Heart left ventricle (tissue), 16 donors: ENCODE measurements around the gene SLC25A1. TPM values are rescaled to one million over a fixed set of nuclear protein-coding genes. Genes with fewer than 3 reads are reported as not detected.

Experiments used
- ATAC-seq, 4 donors: fragments of 200-7000 bp; cut with Tn5 transposase; one replicate each; pipeline ENCODE4 v1.9.1; 2020 to 2022; ENCODE audit warnings: moderate library complexity in 4 of 4, mild to moderate bottlenecking in 3 of 4, moderate number of reproducible peaks in 1 of 4
- DNase-seq, 5 donors: peaks; one replicate each; pipeline ENCODE4 v3.0.0-alpha.2; 2020
- H3K27ac ChIP-seq, 12 donors: fragments of 200-600 bp; sonication (generic) in 4 of 12; one replicate each; pipeline versions ENCODE4 v1.5.0 to v1.8.0; 2016 to 2022; ENCODE audit warnings: mild to moderate bottlenecking in 2 of 12
- H3K27me3 ChIP-seq, 9 donors: fragments of 200-600 bp; sonication (generic) in 2 of 9; one replicate each; pipeline versions ENCODE4 v1.5.1 to v1.8.0; 2016 to 2022; ENCODE audit warnings: mild to moderate bottlenecking in 3 of 9
- H3K36me3 ChIP-seq, 9 donors: fragments of 200-600 bp; sonication (generic) in 2 of 9; one replicate each; pipeline versions ENCODE4 v1.5.0 to v1.8.0; 2018 to 2022; ENCODE audit warnings: mild to moderate bottlenecking in 2 of 9
- H3K4me1 ChIP-seq, 12 donors: fragments of 200-600 bp; sonication (generic) in 4 of 12; one replicate each; pipeline versions ENCODE4 v1.5.0 to v1.8.0; 2016 to 2022; ENCODE audit warnings: mild to moderate bottlenecking in 3 of 12
- H3K4me3 ChIP-seq, 12 donors: fragments of 200-600 bp; sonication (generic) in 4 of 12; one replicate each; pipeline versions ENCODE4 v1.5.0 to v1.8.0; 2017 to 2022; ENCODE audit warnings: mild to moderate bottlenecking in 9 of 12, moderate library complexity in 4 of 12
- H3K9me3 ChIP-seq, 12 donors: fragments of 200-600 bp; sonication (generic) in 4 of 12; one replicate each; pipeline versions ENCODE4 v1.5.0 to v1.8.0; 2016 to 2022; ENCODE audit warnings: mild to moderate bottlenecking in 1 of 12
- POLR2A ChIP-seq, 2 donors: fragments of 450-650 bp; IDR thresholded peaks; one replicate each; pipeline ENCODE4 v1.6.1; 2017; ENCODE audit warnings: antibody characterized with exemption in 2 of 2, mild to moderate bottlenecking in 2 of 2, moderate library complexity in 2 of 2
- WGBS, 4 donors: extraction: QIAGEN DNeasy Blood & Tissue Kit in 2 of 4; methylation state at CpG; one replicate each; pipeline versions ENCODE4 v1.1.5 to v1.1.7; 2013 to 2018; 5-methylcytosine and 5-hydroxymethylcytosine counted together
- intact Hi-C, 10 donors: fragments of 100-400 bp; cut with DNase I; formaldehyde crosslinking; loops; one replicate each; pipeline versions ENCODE4 v1.11.1 to v1.14.2; 2022
- polyA plus RNA-seq, 2 donors: library from polyadenylated mRNA; stranded (reverse); fragments of 200-250 nt; gene quantifications; one replicate each; pipeline ENCODE4 v1.2.3, GENCODE V29; 2013
- total RNA-seq, 9 donors: library from RNA; depleted of rRNA in 2 of 9; stranded (reverse); fragments of >200 nt in 2 of 9; fragmentation: NEBNext Ultra II Directional in 3 of 9; extraction: Animal tissue kit (Norgen Biotek cat#: 25700) in 3 of 9; gene quantifications; one replicate each; pipeline versions ENCODE4 v1.1.0 to v1.2.4, GENCODE V29; 2016 to 2023
- TF ChIP-seq, protein P1 (sequence below), 12 donors: fragments of 200-600 bp; sonication (generic) in 4 of 12; IDR thresholded peaks; one replicate each; pipeline versions ENCODE4 v1.5.0 to v1.8.0; 2018 to 2022; ENCODE audit warnings: antibody characterized with exemption in 12 of 12, mild to moderate bottlenecking in 5 of 12
- donor health status: ischemic (EF 13 %, LVEDD 7.1; RV severe dilation, severe dysfunction).
- donor health status: healthy with polysubstance abuse.
- donor health status: DM: no; HTN: yes; CAD: no.
- donor health status: DM: no; HTN: no; CAD: no.
- donor health status: ischemic (EF 25% LVEDD 6.9; RV normal size, moderate dysfunction).
- donor health status: ischemic (EF 25% LVEDD 5.7; RV mildly dilated, moderate dysfunction).
- donor health status: healthy.
- donor health status: DM: yes; HTN: yes; CAD: no.
- donor health status: ischemic (EF 35%, LVEDD 5.7; RV mildly dilated, moderate dysfunction).
- donor health status: nonischemic (EF 11% LVEDD 7.7; RV severe dilation, severe dysfunction).
- donor health status: DM: yes; HTN: yes; CAD: no.
- donor health status: PGD.
- donor health status: ischemic (EF 29% LVEDD 5.4; RV normal size, mild dysfunction).
- donor health status: nonischemic (EF 23%, LVEDD 6.1; RV moderate dilation, normal function).

The SLC25A1 gene
- total and polyA plus RNA-seq, 11 donors, result 16.1 to 35.8 (median 28.4) TPM

DNA sequence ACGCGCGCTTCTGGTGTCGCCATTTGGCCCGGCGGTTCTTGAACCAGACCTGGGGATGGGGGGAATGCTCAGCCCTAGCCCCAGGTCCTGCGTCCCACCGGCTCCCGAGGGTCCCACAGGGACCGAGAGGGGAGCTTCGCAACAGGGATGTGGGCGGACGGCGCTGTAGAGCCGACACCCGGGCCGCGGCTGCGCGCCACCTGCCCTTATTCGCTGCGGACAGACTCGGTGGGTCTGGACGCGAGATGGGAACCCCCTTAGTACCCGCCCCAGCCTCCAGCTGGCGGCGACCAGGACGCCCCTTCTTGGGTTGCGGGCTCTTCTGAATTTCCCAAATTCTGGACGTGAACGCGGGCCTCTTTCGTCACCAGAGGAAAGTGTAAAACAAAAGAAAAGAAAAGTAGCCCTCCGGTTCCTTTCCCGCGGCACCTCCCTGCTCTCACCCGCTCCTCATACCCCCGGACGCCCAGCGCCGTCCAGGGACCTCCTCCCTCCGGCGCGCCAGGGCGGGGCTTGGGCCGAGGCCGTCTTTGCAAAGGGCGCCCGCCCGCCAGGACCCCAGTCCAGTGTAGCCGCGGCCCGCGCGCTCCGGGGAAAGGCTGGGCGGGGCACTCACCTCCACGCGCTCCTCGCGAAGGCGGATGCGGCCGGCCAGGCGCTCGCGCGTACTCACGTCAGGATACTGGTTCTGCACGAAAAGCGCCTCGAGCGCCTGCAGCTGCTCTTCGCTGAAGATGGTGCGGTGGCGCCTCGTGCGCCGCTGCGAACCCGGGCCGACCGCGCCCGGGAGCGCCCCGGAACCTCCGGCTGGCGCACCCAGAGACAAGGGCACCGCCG, 29.3 kb downstream of the SLC25A1 start:
- 2 to 3% (median 2%) methylated on average over 26 to 92 of the region's 92 CpGs for WGBS, 4 donors
- peak overlapping the region in 10 of 12 donors; percentile 8 to 48 (median 24) for H3K4me3 ChIP-seq
- H3K27ac ChIP-seq, result no peak overlapping the region
- peaks cover 28 to 67% (median 50%) of the 10 kb centered on the region in 9 donors for H3K27me3 ChIP-seq
- TF ChIP-seq, protein P1, sequence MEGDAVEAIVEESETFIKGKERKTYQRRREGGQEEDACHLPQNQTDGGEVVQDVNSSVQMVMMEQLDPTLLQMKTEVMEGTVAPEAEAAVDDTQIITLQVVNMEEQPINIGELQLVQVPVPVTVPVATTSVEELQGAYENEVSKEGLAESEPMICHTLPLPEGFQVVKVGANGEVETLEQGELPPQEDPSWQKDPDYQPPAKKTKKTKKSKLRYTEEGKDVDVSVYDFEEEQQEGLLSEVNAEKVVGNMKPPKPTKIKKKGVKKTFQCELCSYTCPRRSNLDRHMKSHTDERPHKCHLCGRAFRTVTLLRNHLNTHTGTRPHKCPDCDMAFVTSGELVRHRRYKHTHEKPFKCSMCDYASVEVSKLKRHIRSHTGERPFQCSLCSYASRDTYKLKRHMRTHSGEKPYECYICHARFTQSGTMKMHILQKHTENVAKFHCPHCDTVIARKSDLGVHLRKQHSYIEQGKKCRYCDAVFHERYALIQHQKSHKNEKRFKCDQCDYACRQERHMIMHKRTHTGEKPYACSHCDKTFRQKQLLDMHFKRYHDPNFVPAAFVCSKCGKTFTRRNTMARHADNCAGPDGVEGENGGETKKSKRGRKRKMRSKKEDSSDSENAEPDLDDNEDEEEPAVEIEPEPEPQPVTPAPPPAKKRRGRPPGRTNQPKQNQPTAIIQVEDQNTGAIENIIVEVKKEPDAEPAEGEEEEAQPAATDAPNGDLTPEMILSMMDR (IDR thresholded peaks at IDR 0.05), result no peak
- TF ChIP-seq POLR2A (IDR thresholded peaks at IDR 0.05), result no peak
- H3K9me3 ChIP-seq, result no peaks in the 10 kb centered on the region
- intact Hi-C loops, result loop anchor here in 6 of 10 donors (5.0 to 10.0 kb wide), 4 partner anchors 326 to 486 kb away; partner anchors contain the start of genes CDC45 (in 1 of the 6) and UFD1 (in 1 of the 6)
- DNase-seq, result no peak
- no peak for ATAC-seq
- no peaks in the 10 kb centered on the region for H3K36me3 ChIP-seq
- peaks cover 0 to 19% (median 0%) of the 10 kb centered on the region in 12 donors for H3K4me1 ChIP-seq

DNA sequence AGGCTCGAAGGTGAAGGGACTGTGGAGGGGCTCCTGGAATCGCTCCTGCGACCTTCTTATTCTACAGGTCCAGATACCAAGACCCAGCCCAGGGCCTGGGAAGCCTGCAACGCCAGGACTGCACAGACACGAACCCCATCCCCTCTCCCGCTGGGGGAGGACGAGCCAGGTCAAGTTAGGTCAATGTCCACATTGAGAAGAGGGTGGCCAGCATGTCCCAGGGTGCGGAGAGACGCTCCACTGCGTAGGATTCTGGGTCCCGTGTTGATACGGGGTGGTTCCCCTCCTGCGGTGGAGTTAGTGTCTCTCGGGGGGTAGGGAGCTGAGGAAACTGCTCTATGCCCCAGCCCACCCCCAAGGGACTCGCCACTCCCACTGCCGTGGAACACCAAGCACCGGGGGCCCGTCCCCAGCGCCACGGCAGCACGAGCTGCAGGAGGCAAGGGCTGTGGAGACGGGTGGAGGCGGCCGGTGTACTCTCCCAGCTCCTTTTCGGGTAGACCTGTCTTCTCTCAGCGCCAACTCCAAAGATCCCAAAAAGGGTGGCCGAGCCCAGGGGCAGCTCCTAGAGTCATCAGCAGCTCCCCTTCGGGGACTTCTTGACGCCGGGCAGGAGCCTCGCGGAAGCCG, 30.0 kb downstream of the SLC25A1 start:
- Histone ChIP-seq H3K4me1 (peaks cover 0 to 25% (median 6%) of the 10 kb centered on the region in 12 donors), H3K9me3 (no peaks in the 10 kb centered on the region), H3K4me3 (peak overlapping the region in 1 of 12 donors; percentile 43), H3K36me3 (no peaks in the 10 kb centered on the region), H3K27ac (no peak overlapping the region), H3K27me3 (peaks cover 28 to 60% (median 50%) of the 10 kb centered on the region in 9 donors)
- DNase-seq, result no peak
- 28 to 45% (median 31%) methylated on average over 24 to 33 of the region's 33 CpGs for WGBS, 4 donors
- TF ChIP-seq, protein P1 (IDR thresholded peaks at IDR 0.05), result no peak
- no peak for TF ChIP-seq POLR2A (IDR thresholded peaks at IDR 0.05)
- ATAC-seq, result no peak
- intact Hi-C loops, result loop anchor here in 6 of 10 donors (5.0 to 10.0 kb wide), 4 partner anchors 326 to 486 kb away; partner anchors contain the start of genes CDC45 (in 1 of the 6) and UFD1 (in 1 of the 6)

DNA sequence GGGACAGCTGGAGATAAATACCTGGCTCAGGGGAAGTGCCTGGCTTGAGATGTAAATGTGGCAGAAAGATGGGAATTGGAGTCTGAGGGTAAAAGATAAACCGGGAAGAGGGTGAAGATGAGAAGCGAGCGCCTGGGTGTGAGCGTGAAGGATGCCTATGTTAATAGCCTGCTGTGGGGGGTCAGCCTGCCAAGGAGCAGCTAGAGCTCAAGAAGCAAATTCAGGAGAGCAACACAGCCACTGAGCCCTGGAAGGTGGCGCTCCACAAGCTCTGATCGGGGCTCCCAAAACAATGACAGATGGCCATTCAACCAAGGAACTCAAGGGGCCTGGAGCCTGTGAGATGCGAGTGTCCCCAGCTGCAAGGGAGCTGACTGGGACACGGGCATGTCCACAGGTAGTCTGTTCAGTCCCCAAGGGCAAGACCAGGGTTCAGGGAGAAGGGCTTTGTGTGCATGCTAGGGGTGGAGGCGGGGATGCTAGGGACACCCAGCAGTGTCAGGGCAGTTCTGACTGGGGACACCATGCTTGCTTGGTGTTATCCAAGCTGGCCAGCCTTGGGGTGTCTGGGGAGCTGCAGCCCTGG, 31.2 kb downstream of the SLC25A1 start:
- no peak for TF ChIP-seq POLR2A (IDR thresholded peaks at IDR 0.05)
- TF ChIP-seq, protein P1 (IDR thresholded peaks at IDR 0.05), result no peak
- DNase-seq (no peak), ATAC-seq (no peak)
- H3K9me3 ChIP-seq, result no peaks in the 10 kb centered on the region
- peaks cover 0 to 28% (median 9%) of the 10 kb centered on the region in 12 donors for H3K4me1 ChIP-seq
- WGBS, 4 donors, result 25 to 34% (median 29%) methylated on average over 8 to 9 of the region's 9 CpGs
- H3K36me3 ChIP-seq, result peaks cover 0 to 6% (median 3%) of the 10 kb centered on the region in 9 donors
- intact Hi-C loops, result loop anchor here in 6 of 10 donors (5.0 to 10.0 kb wide), 4 partner anchors 328 to 488 kb away; partner anchors contain the start of genes CDC45 (in 1 of the 6) and UFD1 (in 1 of the 6)
- no peak overlapping the region for H3K4me3 ChIP-seq
- H3K27ac ChIP-seq, result no peak overlapping the region
- peaks cover 28 to 48% (median 41%) of the 10 kb centered on the region in 9 donors for H3K27me3 ChIP-seq
